ENCODE results near the gene ALOX15.
"Not testable (repeated sequence)": the region's sequence is repeated elsewhere in the genome, so short reads cannot be mapped to it uniquely, and the experiment has no call there.

Gene ALOX15

GRCh38 chr17:4633643-4634042 is 7.8 kb downstream of the ALOX15 start:
- no peak overlapping the region for H3K9ac ChIP-seq (ENCODE audit: low read depth, low read length)
- H3K27ac ChIP-seq (ENCODE audit: low read depth, low read length), result no peak overlapping the region
- H3K36me3 ChIP-seq (ENCODE audit: control insufficient read depth, insufficient read depth, low read length), result no peaks in the 10 kb centered on the region
- H3K27me3 ChIP-seq (ENCODE audit: control insufficient read depth, insufficient read depth, low read length), result peaks cover 33% of the 10 kb centered on the region
- no peak overlapping the region for H3K4me3 ChIP-seq (ENCODE audit: low read depth, low read length)
- H3K4me1 ChIP-seq (ENCODE audit: control insufficient read depth, insufficient read depth, low read length), result peaks cover 23% of the 10 kb centered on the region
- H3K9me3 ChIP-seq (ENCODE audit: control insufficient read depth, insufficient read depth, low read length), result no peaks in the 10 kb centered on the region

- H3K4me3 ChIP-seq (ENCODE audit: low read depth, low read length), result no peak overlapping the region
- no peaks in the 10 kb centered on the region for H3K36me3 ChIP-seq (ENCODE audit: control insufficient read depth, insufficient read depth, low read length)
- H3K9me3 ChIP-seq (ENCODE audit: control insufficient read depth, insufficient read depth, low read length), result no peaks in the 10 kb centered on the region
- peak overlapping the region; percentile 60 for H3K27ac ChIP-seq (ENCODE audit: low read depth, low read length)
- no peak overlapping the region for H3K9ac ChIP-seq (ENCODE audit: low read depth, low read length)
- peaks cover 23% of the 10 kb centered on the region for H3K4me1 ChIP-seq (ENCODE audit: control insufficient read depth, insufficient read depth, low read length)
- H3K27me3 ChIP-seq (ENCODE audit: control insufficient read depth, insufficient read depth, low read length), result peaks cover 25% of the 10 kb centered on the region
These were observed 8.9 kb downstream of the ALOX15 start for GRCh38 chr17:4632581-4632920.

DNA sequence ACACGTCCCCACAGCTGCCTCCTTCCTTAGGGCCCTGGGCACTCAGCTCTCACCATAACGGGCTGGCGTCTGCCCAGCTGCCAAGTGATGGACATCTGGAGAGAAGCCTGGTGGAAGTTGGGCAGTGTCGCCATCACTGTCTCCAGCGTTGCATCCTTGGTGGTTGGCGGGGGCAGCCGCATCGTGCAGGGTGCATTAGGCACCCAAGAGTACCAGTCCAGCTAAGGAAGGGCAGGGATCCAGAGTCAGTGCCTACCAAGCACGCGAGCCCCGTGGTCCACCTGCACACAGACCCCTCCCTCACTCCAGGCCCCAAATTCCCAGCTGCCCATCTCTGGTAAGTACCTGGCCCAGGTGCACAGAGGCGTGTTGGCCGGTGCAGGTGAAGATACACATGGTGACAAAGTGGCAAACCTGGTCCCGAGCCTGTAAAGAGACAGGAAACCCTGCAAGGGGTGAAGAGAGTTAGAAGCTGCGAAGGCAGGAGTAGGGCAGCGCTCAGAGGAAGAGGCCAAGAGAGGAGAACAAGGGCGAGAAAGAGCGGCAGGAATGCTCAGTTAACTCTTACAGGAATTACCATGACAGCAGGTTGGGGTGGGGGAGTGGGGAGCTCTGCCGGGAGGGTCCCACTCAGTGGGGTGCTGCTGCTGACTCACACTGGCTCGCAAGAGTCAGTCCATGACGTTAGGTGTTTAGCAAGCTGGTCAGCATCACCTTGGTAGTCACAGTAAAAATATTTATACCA is 9.5 kb downstream of the ALOX15 start:
- Histone ChIP-seq H3K36me3 (ENCODE audit: control insufficient read depth, insufficient read depth, low read length) (no peaks in the 10 kb centered on the region), H3K9me3 (ENCODE audit: control insufficient read depth, insufficient read depth, low read length) (no peaks in the 10 kb centered on the region), H3K27me3 (ENCODE audit: control insufficient read depth, insufficient read depth, low read length) (peaks cover 20% of the 10 kb centered on the region), H3K9ac (ENCODE audit: low read depth, low read length) (no peak overlapping the region), H3K27ac (ENCODE audit: low read depth, low read length) (peak overlapping the region; percentile 60), H3K4me1 (ENCODE audit: control insufficient read depth, insufficient read depth, low read length) (peaks cover 23% of the 10 kb centered on the region), H3K4me3 (ENCODE audit: low read depth, low read length) (no peak overlapping the region)

- no peak overlapping the region for H3K27ac ChIP-seq (ENCODE audit: low read depth, low read length)
- H3K36me3 ChIP-seq (ENCODE audit: control insufficient read depth, insufficient read depth, low read length), result no peaks in the 10 kb centered on the region
- no peak overlapping the region for H3K4me3 ChIP-seq (ENCODE audit: low read depth, low read length)
- peaks cover 23% of the 10 kb centered on the region for H3K4me1 ChIP-seq (ENCODE audit: control insufficient read depth, insufficient read depth, low read length)
- H3K9ac ChIP-seq (ENCODE audit: low read depth, low read length), result no peak overlapping the region
- no peaks in the 10 kb centered on the region for H3K9me3 ChIP-seq (ENCODE audit: control insufficient read depth, insufficient read depth, low read length)
- peaks cover 14% of the 10 kb centered on the region for H3K27me3 ChIP-seq (ENCODE audit: control insufficient read depth, insufficient read depth, low read length)
These were observed 10.0 kb downstream of the ALOX15 start for GRCh38 chr17:4631431-4631830.

- no peaks in the 10 kb centered on the region for H3K27me3 ChIP-seq (ENCODE audit: control insufficient read depth, insufficient read depth, low read length)
- no peak overlapping the region for H3K27ac ChIP-seq (ENCODE audit: low read depth, low read length)
- no peak overlapping the region for H3K9ac ChIP-seq (ENCODE audit: low read depth, low read length)
- H3K36me3 ChIP-seq (ENCODE audit: control insufficient read depth, insufficient read depth, low read length), result no peaks in the 10 kb centered on the region
- H3K4me3 ChIP-seq (ENCODE audit: low read depth, low read length), result no peak overlapping the region
- H3K9me3 ChIP-seq (ENCODE audit: control insufficient read depth, insufficient read depth, low read length), result no peaks in the 10 kb centered on the region
- 0 out of 2 replicates have a peak, but pooled peaks cover 3% of the 10 kb centered on the region for H3K4me1 ChIP-seq (ENCODE audit: control insufficient read depth, insufficient read depth, low read length)
These were observed 14.7 kb downstream of the ALOX15 start for GRCh38 chr17:4626734-4627256.

- H3K27ac ChIP-seq (ENCODE audit: low read depth, low read length), result no peak overlapping the region
- no peak overlapping the region for H3K9ac ChIP-seq (ENCODE audit: low read depth, low read length)
- H3K9me3 ChIP-seq (ENCODE audit: control insufficient read depth, insufficient read depth, low read length), result no peaks in the 10 kb centered on the region
- no peaks in the 10 kb centered on the region for H3K4me1 ChIP-seq (ENCODE audit: control insufficient read depth, insufficient read depth, low read length)
- H3K27me3 ChIP-seq (ENCODE audit: control insufficient read depth, insufficient read depth, low read length), result no peaks in the 10 kb centered on the region
- no peak overlapping the region for H3K4me3 ChIP-seq (ENCODE audit: low read depth, low read length)
- no peaks in the 10 kb centered on the region for H3K36me3 ChIP-seq (ENCODE audit: control insufficient read depth, insufficient read depth, low read length)
These were observed 16.3 kb downstream of the ALOX15 start for GRCh38 chr17:4625181-4625617.

DNA sequence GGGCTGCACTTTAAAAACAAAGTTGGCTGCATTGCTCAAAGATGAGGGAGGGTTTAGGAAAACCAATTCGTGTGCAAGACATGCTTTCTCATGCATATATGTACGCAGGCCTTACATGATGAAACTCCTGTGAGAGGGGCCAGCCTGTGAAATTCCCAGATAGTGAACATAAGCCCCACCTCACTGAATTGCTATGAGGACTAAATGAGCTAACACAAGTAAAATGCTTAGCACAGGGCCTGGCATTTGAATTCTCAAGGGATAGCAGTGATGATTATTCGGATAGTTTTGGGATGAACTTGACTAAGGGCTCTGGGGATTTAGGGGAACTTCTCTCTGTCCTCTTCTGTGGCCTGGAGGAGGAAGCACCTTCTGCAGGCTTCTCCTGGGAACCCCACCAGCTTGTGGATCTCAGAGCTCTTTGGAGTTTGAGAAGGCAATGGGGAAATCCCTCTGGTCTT is 17.0 kb downstream of the ALOX15 start:
- not testable (repeated sequence) for H3K9ac ChIP-seq (ENCODE audit: low read depth, low read length); H3K4me3 ChIP-seq (ENCODE audit: low read depth, low read length); H3K4me1 ChIP-seq (ENCODE audit: control insufficient read depth, insufficient read depth, low read length); H3K36me3 ChIP-seq (ENCODE audit: control insufficient read depth, insufficient read depth, low read length); H3K9me3 ChIP-seq (ENCODE audit: control insufficient read depth, insufficient read depth, low read length); H3K27me3 ChIP-seq (ENCODE audit: control insufficient read depth, insufficient read depth, low read length); H3K27ac ChIP-seq (ENCODE audit: low read depth, low read length)

GRCh38 chr17:4623249-4623648 is 18.2 kb downstream of the ALOX15 start:
- Histone ChIP-seq H3K4me3 (ENCODE audit: low read depth, low read length) (no peak overlapping the region), H3K27ac (ENCODE audit: low read depth, low read length) (no peak overlapping the region), H3K9me3 (ENCODE audit: control insufficient read depth, insufficient read depth, low read length) (no peaks in the 10 kb centered on the region), H3K27me3 (ENCODE audit: control insufficient read depth, insufficient read depth, low read length) (no peaks in the 10 kb centered on the region), H3K9ac (ENCODE audit: low read depth, low read length) (no peak overlapping the region), H3K36me3 (ENCODE audit: control insufficient read depth, insufficient read depth, low read length) (no peaks in the 10 kb centered on the region), H3K4me1 (ENCODE audit: control insufficient read depth, insufficient read depth, low read length) (no peaks in the 10 kb centered on the region)

- Histone ChIP-seq H3K27me3 (ENCODE audit: control insufficient read depth, insufficient read depth, low read length) (no peaks in the 10 kb centered on the region), H3K27ac (ENCODE audit: low read depth, low read length) (no peak overlapping the region), H3K36me3 (ENCODE audit: control insufficient read depth, insufficient read depth, low read length) (no peaks in the 10 kb centered on the region), H3K4me1 (ENCODE audit: control insufficient read depth, insufficient read depth, low read length) (0 out of 2 replicates have a peak, but pooled peaks cover 3% of the 10 kb centered on the region), H3K9ac (ENCODE audit: low read depth, low read length) (no peak overlapping the region), H3K4me3 (ENCODE audit: low read depth, low read length) (no peak overlapping the region), H3K9me3 (ENCODE audit: control insufficient read depth, insufficient read depth, low read length) (no peaks in the 10 kb centered on the region)
These were observed 19.1 kb downstream of the ALOX15 start for GRCh38 chr17:4622375-4622774.

GRCh38 chr17:4620531-4621101 is 20.9 kb downstream of the ALOX15 start:
- Histone ChIP-seq H3K4me1 (ENCODE audit: control insufficient read depth, insufficient read depth, low read length) (0 out of 2 replicates have a peak, but pooled peaks cover 3% of the 10 kb centered on the region), H3K4me3 (ENCODE audit: low read depth, low read length) (no peak overlapping the region)

DNA sequence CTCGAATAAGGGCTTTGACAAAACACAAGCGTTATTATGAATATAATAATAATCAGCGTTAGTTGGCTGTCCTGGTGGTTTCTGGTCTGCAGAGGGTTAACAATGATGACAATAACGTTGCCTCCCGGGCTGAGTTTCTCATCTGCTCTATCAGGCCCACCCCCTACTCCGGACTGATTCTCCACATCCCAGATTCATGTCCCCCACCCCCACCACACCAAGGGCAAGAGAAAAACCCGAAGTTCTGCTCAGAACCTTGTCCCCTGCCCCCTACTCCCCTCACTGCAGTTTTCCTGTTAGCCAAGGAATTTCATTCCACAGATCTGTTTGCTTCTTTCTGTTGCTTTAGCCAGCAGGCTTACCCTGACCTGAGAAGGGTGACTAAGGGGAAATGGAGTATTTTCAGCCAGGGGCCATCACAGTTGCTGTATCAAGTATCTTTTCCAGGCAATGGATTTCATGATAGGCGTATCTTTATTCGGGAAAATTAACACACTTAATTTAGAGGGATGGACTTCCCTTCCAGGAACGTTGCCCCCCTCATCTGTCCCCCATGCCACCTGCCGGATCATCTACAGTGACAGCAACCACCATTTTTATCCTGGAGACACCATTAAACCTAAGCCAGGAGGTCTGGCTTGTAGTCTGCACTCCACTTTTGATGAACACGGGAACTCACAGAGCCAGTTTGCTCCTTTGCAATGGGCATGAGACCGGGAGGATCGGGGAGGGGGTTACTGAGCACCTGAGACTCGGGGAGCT is 23.7 kb downstream of the ALOX15 start:
- no peaks in the 10 kb centered on the region for H3K27me3 ChIP-seq (ENCODE audit: control insufficient read depth, insufficient read depth, low read length)
- peak overlapping the region; percentile 2 for H3K27ac ChIP-seq (ENCODE audit: low read depth, low read length)
- no peak overlapping the region for H3K9ac ChIP-seq (ENCODE audit: low read depth, low read length)
- no peaks in the 10 kb centered on the region for H3K36me3 ChIP-seq (ENCODE audit: control insufficient read depth, insufficient read depth, low read length)
- H3K4me1 ChIP-seq (ENCODE audit: control insufficient read depth, insufficient read depth, low read length), result 0 out of 2 replicates have a peak, but pooled peaks cover 3% of the 10 kb centered on the region
- no peak overlapping the region for H3K4me3 ChIP-seq (ENCODE audit: low read depth, low read length)
- no peaks in the 10 kb centered on the region for H3K9me3 ChIP-seq (ENCODE audit: control insufficient read depth, insufficient read depth, low read length)

More at GRCh38 chr17:4620531-4621101, 20.9 kb downstream of the ALOX15 start:
- Histone ChIP-seq H3K27ac (ENCODE audit: low read depth, low read length) (no peak overlapping the region), H3K9me3 (ENCODE audit: control insufficient read depth, insufficient read depth, low read length) (no peaks in the 10 kb centered on the region), H3K36me3 (ENCODE audit: control insufficient read depth, insufficient read depth, low read length) (no peaks in the 10 kb centered on the region), H3K9ac (ENCODE audit: low read depth, low read length) (no peak overlapping the region), H3K27me3 (ENCODE audit: control insufficient read depth, insufficient read depth, low read length) (no peaks in the 10 kb centered on the region)

All from HUES48 (cell line).